K562 (cell line): Measurements from ENCODE around the gene LCLAT1. TPM values are rescaled to one million over a fixed set of nuclear protein-coding genes. Genes with fewer than 3 reads are reported as not detected.
A peak's percentile ranks its signal among the peaks of the same experiment; 100 is the strongest.

Experiments
- BCL6 ChIP-seq: fragments of 250-450 bp; sonication (Bioruptor Pico); IDR thresholded peaks from 2 replicates; pipeline ENCODE4 v1.4.0; 2020
- COPS2 ChIP-seq: fragments of 450-650 bp; conservative IDR thresholded peaks from 2 replicates; pipeline ENCODE4 v1.6.1; 2016; ENCODE audit warnings: mild to moderate bottlenecking, moderate library complexity
- E2F6 ChIP-seq, 2 experiments: IDR thresholded peaks; 2 replicates each; pipeline ENCODE4 v1.6.1; 2011; ENCODE audit warnings: borderline replicate concordance in 1 of 2, control low read depth in 1 of 2, low read depth in 1 of 2, low read length in 1 of 2, mild to moderate bottlenecking in 1 of 2, mixed read lengths in 1 of 2, moderate library complexity in 1 of 2; ENCODE audit not compliant: insufficient read depth in 1 of 2, insufficient read length in 1 of 2, poor library complexity in 1 of 2, severe bottlenecking in 1 of 2; ENCODE audit errors: extremely low read depth in 1 of 2
- ELK3 ChIP-seq: fragments of 450-650 bp; formaldehyde crosslinking; IDR thresholded peaks from 2 replicates; pipeline ENCODE4 v1.4.0; 2020; ENCODE audit warnings: mild to moderate bottlenecking
- FOSL1 ChIP-seq: fragments of 200-800 bp; sonication (Bioruptor generic); conservative IDR thresholded peaks from 2 replicates; pipeline ENCODE4 v1.6.1; 2016; ENCODE audit warnings: missing genetic modification characterization, missing compliant biosample characterization
- FUS ChIP-seq: fragments of 200-400 bp; formaldehyde crosslinking; optimal IDR thresholded peaks from 2 replicates; pipeline ENCODE3; 2017; ENCODE audit warnings: low read depth, low read length
- HMBOX1 ChIP-seq: sonication (generic); IDR thresholded peaks from 2 replicates; pipeline ENCODE4 v1.6.1; 2016
- IRF9 ChIP-seq: fragments of 450-650 bp; IDR thresholded peaks from 2 replicates; pipeline ENCODE4 v1.6.1; 2016; ENCODE audit warnings: missing biosample characterization, missing genetic modification characterization
- MAX ChIP-seq: sonication (generic); formaldehyde crosslinking; IDR thresholded peaks from 2 replicates; pipeline ENCODE4 v1.9.0; 2022; ENCODE audit warnings: mild to moderate bottlenecking, missing genetic modification reagents
- MAZ ChIP-seq, 2 experiments: fragments of 450-650 bp in 1 of 2; sonication (generic) in 1 of 2; formaldehyde crosslinking; IDR thresholded peaks in 1 of 2; conservative IDR thresholded peaks in 1 of 2; 2 replicates each; pipeline versions ENCODE4 v1.4.0 to v1.5.0; 2020; ENCODE audit warnings: mild to moderate bottlenecking in 1 of 2, missing genetic modification reagents in 1 of 2
- MTF1 ChIP-seq: fragments of 250-450 bp; sonication (Bioruptor Pico); IDR thresholded peaks from 2 replicates; pipeline ENCODE4 v1.9.0; 2021; ENCODE audit warnings: moderate library complexity, mild to moderate bottlenecking, inconsistent platforms, borderline replicate concordance
- MYC ChIP-seq, 2 experiments: fragments of 250-450 bp in 1 of 2; sonication (Bioruptor Pico) in 1 of 2; IDR thresholded peaks; 2 replicates each; pipeline versions ENCODE4 v1.5.1 to v1.6.1; 2012 to 2021; ENCODE audit warnings: low read depth in 2 of 2, borderline replicate concordance in 1 of 2, improper control_type of control experiment in 1 of 2, low read length in 1 of 2, mild to moderate bottlenecking in 1 of 2, moderate library complexity in 1 of 2
- PCBP1 ChIP-seq: fragments of 200-400 bp; formaldehyde crosslinking; IDR thresholded peaks from 2 replicates; pipeline ENCODE4 v1.6.1; 2018; ENCODE audit warnings: mild to moderate bottlenecking, low read depth, low read length; ENCODE audit not compliant: poor library complexity, severe bottlenecking
- POLR2H ChIP-seq: IDR thresholded peaks from 2 replicates; pipeline ENCODE4 v1.6.1; 2016; ENCODE audit warnings: missing genetic modification characterization, low read depth, mild to moderate bottlenecking, control low read depth, missing compliant biosample characterization, moderate library complexity
- PTTG1 ChIP-seq: fragments of 450-650 bp; IDR thresholded peaks from 2 replicates; pipeline ENCODE4 v1.6.1; 2016; ENCODE audit warnings: low read depth, mild to moderate bottlenecking, missing genetic modification characterization, missing compliant biosample characterization
- SAFB ChIP-seq: fragments of 200-400 bp; formaldehyde crosslinking; IDR thresholded peaks from 2 replicates; pipeline ENCODE4 v1.6.1; 2017; ENCODE audit warnings: low read depth, low read length, borderline replicate concordance
- SMARCA5 ChIP-seq: fragments of 450-650 bp; IDR thresholded peaks from 2 replicates; pipeline ENCODE4 v1.6.1; 2016
- XRCC4 ChIP-seq: IDR thresholded peaks from one replicate; pipeline ENCODE4 v1.6.1; 2011; ENCODE audit not compliant: insufficient read depth, insufficient read length; ENCODE audit errors: extremely low read depth
- YY1 ChIP-seq, 3 experiments: IDR thresholded peaks; 2 replicates each; pipeline ENCODE4 v1.6.1; 2011; ENCODE audit warnings: low read length in 2 of 3, mild to moderate bottlenecking in 2 of 3, moderate library complexity in 2 of 3, borderline replicate concordance in 1 of 3, control low read depth in 1 of 3, low read depth in 1 of 3; ENCODE audit not compliant: insufficient read depth in 3 of 3, insufficient replicate concordance in 2 of 3, control insufficient read depth in 1 of 3, insufficient read length in 1 of 3; ENCODE audit errors: extremely low read depth in 1 of 3
- ZNF24 ChIP-seq: fragments of 450-650 bp; IDR thresholded peaks from 2 replicates; pipeline ENCODE4 v1.6.1; 2016
- ZNF274 ChIP-seq: IDR thresholded peaks from 2 replicates; pipeline ENCODE4 v1.6.1; 2011; ENCODE audit warnings: low read depth, mild to moderate bottlenecking, low read length, moderate library complexity, borderline replicate concordance
- ZNF551 ChIP-seq: fragments of 250-450 bp; sonication (Bioruptor Pico); IDR thresholded peaks from 2 replicates; pipeline ENCODE4 v1.5.0; 2021; ENCODE audit warnings: mild to moderate bottlenecking, moderate library complexity
- ZNF77 ChIP-seq: fragments of 250-450 bp; sonication (Bioruptor Pico); IDR thresholded peaks from 2 replicates; pipeline ENCODE4 v1.5.0; 2020
- ZSCAN29 ChIP-seq: fragments of 450-650 bp; IDR thresholded peaks from 2 replicates; pipeline ENCODE4 v1.6.1; 2017
- polyA plus RNA-seq, 8 experiments: library from polyadenylated mRNA; depleted of rRNA in 4 of 8; stranded (reverse) in 5 of 8; unstranded in 3 of 8; fragments of >200 nt; fragmentation: Nextera tagmentation in 2 of 8; fragmentation: Illumina TruSeq in 1 of 8; extraction: Ambion mirVana in 2 of 8; extraction: Trizol in 1 of 8; gene quantifications; 2 replicates each; pipeline versions ENCODE4 v1.2.1 to v1.2.3, GENCODE V29; 2011 to 2014; ENCODE audit warnings: inconsistent platforms in 1 of 8, missing spikeins in 1 of 8
- total RNA-seq, 7 experiments: library from RNA; depleted of rRNA in 6 of 7; stranded (reverse); fragments of >200 nt in 6 of 7; fragmentation: Illumina TruSeq in 2 of 7; extraction: Trizol in 2 of 7; gene quantifications; 2 replicates each; pipeline versions ENCODE4 v1.2.1 to v1.2.3, GENCODE V29; 2011 to 2021; ENCODE audit warnings: low replicate concordance in 1 of 7

Gene LCLAT1
- total and polyA plus RNA-seq, 9 of the 15 experiments (the other 6 are each of a cell fraction or from before 2014, with no cell fraction given) = 8.9 to 63.3 (median 25.4) TPM

- TF ChIP-seq ZNF274 = no peak
- no peak for TF ChIP-seq PTTG1 (tag)
- TF ChIP-seq ZNF551 = no peak
- TF ChIP-seq MAX (CRISPR knock-in tag) = no peak
- no peak for TF ChIP-seq MYC (IDR thresholded peaks at IDR 0.05; ENCODE audit: low read depth, low read length)
- TF ChIP-seq MYC (CRISPR knock-in tag; IDR thresholded peaks at IDR 0.05; ENCODE audit: borderline replicate concordance, low read depth) = no peak
- TF ChIP-seq ZNF24 = no peak
- TF ChIP-seq MTF1 = no peak
- peak in 1 of 2 experiments; percentile 44; a peak in 1 of 4 replicates for TF ChIP-seq MAZ (CRISPR knock-in tag; conservative IDR thresholded peaks at IDR 0.05 in 1 of 2, IDR thresholded peaks at IDR 0.05 in 1 of 2)
- peak; percentile 56; the same call in 1 of the 2 replicates for TF ChIP-seq SMARCA5
- no peak for TF ChIP-seq BCL6
- no peak for TF ChIP-seq SAFB
- TF ChIP-seq XRCC4 = no peak
- TF ChIP-seq YY1 (IDR thresholded peaks at IDR 0.05; ENCODE audit: borderline replicate concordance in 1 of 3, control insufficient read depth in 1 of 3, extremely low read depth in 1 of 3, insufficient read depth in 3 of 3, insufficient read length in 1 of 3, insufficient replicate concordance in 2 of 3, low read depth in 1 of 3, low read length in 2 of 3) = no peak
- TF ChIP-seq E2F6 (IDR thresholded peaks at IDR 0.05; ENCODE audit: borderline replicate concordance in 1 of 2, extremely low read depth in 1 of 2, insufficient read depth in 1 of 2, insufficient read length in 1 of 2, low read depth in 1 of 2, low read length in 1 of 2, poor library complexity in 1 of 2, severe bottlenecking in 1 of 2) = no peak
- TF ChIP-seq ZNF77 = no peak
- TF ChIP-seq POLR2H = no peak
- peak; percentile 28 for TF ChIP-seq FOSL1 (tag)
- TF ChIP-seq PCBP1 = no peak
- TF ChIP-seq FUS = no peak
- TF ChIP-seq ZSCAN29 = no peak
- no peak for TF ChIP-seq IRF9 (tag)
- TF ChIP-seq ELK3 (CRISPR knock-in tag) = no peak
- no peak for TF ChIP-seq COPS2
- TF ChIP-seq HMBOX1 = peak; percentile 94
Observed at GRCh38 chr2:30421026-30421603, 25.9 kb upstream of the LCLAT1 start (continued).
